Ovary (tissue), 3 donors: ENCODE data around the gene ARAP3.

Source experiments
- CTCF ChIP-seq, 3 donors: fragments of 450-650 bp in 2 of 3; fragments of 200-600 bp in 1 of 3; IDR thresholded peaks; one replicate each; pipeline versions ENCODE4 v1.5.1 to v1.8.0; 2016 to 2022; ENCODE audit warnings: antibody characterized with exemption in 3 of 3, mild to moderate bottlenecking in 1 of 3
- POLR2A ChIP-seq: fragments of 450-650 bp; IDR thresholded peaks from one replicate; pipeline ENCODE4 v1.6.1; 2017; ENCODE audit warnings: antibody characterized with exemption, mild to moderate bottlenecking, moderate library complexity
- donor health status: DM: no; HTN: no; CAD: no.

- TF ChIP-seq POLR2A: no peak
- TF ChIP-seq CTCF (IDR thresholded peaks at IDR 0.05): no peak
Measured at GRCh38 chr5:141657404-141657803, 24.6 kb downstream of the ARAP3 start.
